ENCODE measurements around the gene SEC22A. TPM values are rescaled to one million over a fixed set of nuclear protein-coding genes. Genes with fewer than 3 reads are reported as not detected.
"Not testable (repeated sequence)": the region's sequence is repeated elsewhere in the genome, so short reads cannot be mapped to it uniquely, and the experiment has no call there.

Gene SEC22A
- total and polyA plus RNA-seq, 2 of the 8 experiments (the other 6 are each of a cell fraction or from before 2014, with no cell fraction given), result 10.6 to 17.1 TPM

GRCh38 chr3:123221369-123221768 lies 19.6 kb downstream of the SEC22A start:
- H2AFZ ChIP-seq (ENCODE audit: low read length); H4K5ac ChIP-seq (ENCODE audit: insufficient read length, low read depth, low read length); H2BK12ac ChIP-seq (ENCODE audit: low read depth, low read length); H3K23me2 ChIP-seq (ENCODE audit: low read depth, low read length); H3K36me3 ChIP-seq (ENCODE audit: control insufficient read depth in 2 of 4, insufficient read depth in 4 of 4, low read length in 3 of 4); H3K4me2 ChIP-seq (ENCODE audit: insufficient read depth in 1 of 2, low read depth in 2 of 2, low read length in 2 of 2); H2AK5ac ChIP-seq (ENCODE audit: low read depth, low read length); H3K14ac ChIP-seq (ENCODE audit: insufficient read length); H3K9me3 ChIP-seq (ENCODE audit: insufficient read depth in 2 of 2, low read depth in 1 of 2, low read length in 1 of 2); H4K20me1 ChIP-seq (replicated peaks in 1 of 2; ENCODE audit: control insufficient read depth in 1 of 2, insufficient read depth in 2 of 2, low read length in 2 of 2); H3K4me3 ChIP-seq (ENCODE audit: extremely low read depth in 1 of 4, insufficient read depth in 2 of 4, low read depth in 3 of 4, low read length in 4 of 4); H3K79me1 ChIP-seq (ENCODE audit: low read depth, low read length); H3K79me2 ChIP-seq (ENCODE audit: control insufficient read depth in 1 of 2, insufficient read depth in 2 of 2, low read length in 2 of 2); FAIRE-seq; H2BK15ac ChIP-seq (ENCODE audit: low read length); H2BK120ac ChIP-seq (replicated peaks; ENCODE audit: low read depth, low read length); H2BK20ac ChIP-seq (ENCODE audit: low read length); H3K4me1 ChIP-seq (replicated peaks in 1 of 4; ENCODE audit: control insufficient read depth in 3 of 4, insufficient read depth in 4 of 4, low read length in 3 of 4); H3K4ac ChIP-seq (replicated peaks; ENCODE audit: insufficient read length, low read depth, low read length); H3K18ac ChIP-seq (ENCODE audit: extremely low read depth, low read length); H4K8ac ChIP-seq (ENCODE audit: extremely low read depth, insufficient read depth, low read length); H3K9ac ChIP-seq (replicated peaks in 1 of 4; ENCODE audit: extremely low read depth in 1 of 4, low read depth in 3 of 4, low read length in 3 of 4); H2BK5ac ChIP-seq (ENCODE audit: low read depth, low read length); DNase-seq (ENCODE audit: low read depth in 1 of 2, low spot score in 2 of 2); POLR2A ChIA-PET (ENCODE audit: partially characterized antibody); H4K91ac ChIP-seq (replicated peaks; ENCODE audit: insufficient read length, low read length); H3K27me3 ChIP-seq (replicated peaks in 1 of 4; ENCODE audit: control insufficient read depth in 3 of 4, extremely low read depth in 1 of 4, insufficient read depth in 3 of 4, low read length in 3 of 4); H3K23ac ChIP-seq (ENCODE audit: insufficient read length); H3K56ac ChIP-seq (replicated peaks; ENCODE audit: insufficient read length, low read depth, low read length); H3K27ac ChIP-seq (ENCODE audit: low read depth, low read length): not testable (repeated sequence)
- 94% methylated on average over 3 of the region's 4 CpGs; no CpG with 5 or more reads in 1 of the 2 experiments for WGBS, 2 experiments (ENCODE audit: extremely low coverage in 1 of 2, insufficient coverage in 1 of 2, insufficient read length in 1 of 2, insufficient replicate concordance in 2 of 2, low coverage in 1 of 2, low lambda C conversion rate in 2 of 2, missing lambda C conversion rate in 1 of 2)
- CTCF ChIA-PET (ENCODE audit: partially characterized antibody), result interaction anchor here (0.6 to 1.3 kb wide), 2 partner anchors 37 to 291 kb away, joined by 3 to 4 read pairs; no protein-coding TSS in a partner anchor
